Chondrocyte (in vitro differentiated cells): Measurements from ENCODE around the gene GRIK4. TPM values are rescaled to one million over a fixed set of nuclear protein-coding genes. Genes with fewer than 3 reads are reported as not detected.
"Not testable (repeated sequence)": the region's sequence is repeated elsewhere in the genome, so short reads cannot be mapped to it uniquely, and the experiment has no call there.

ENCODE experiments used
- DNase-seq: peaks from one replicate; pipeline ENCODE4 v3.0.0; 2021; ENCODE audit warnings: mixed read lengths, low spot score
- H3K27ac Mint-ChIP-seq: one replicate; pipeline ENCODE4 v1.8.0; 2021; ENCODE audit warnings: mild to moderate bottlenecking, moderate library complexity, mixed read lengths; ENCODE audit not compliant: unreplicated experiment
- H3K27me3 Mint-ChIP-seq: 2 replicates; pipeline ENCODE4 v1.8.0; 2021; ENCODE audit warnings: low read depth, mixed read lengths
- H3K36me3 Mint-ChIP-seq: 2 replicates; pipeline ENCODE4 v1.8.0; 2021; ENCODE audit warnings: low read depth, mixed read lengths
- H3K4me1 Mint-ChIP-seq: 2 replicates; pipeline ENCODE4 v1.8.0; 2021; ENCODE audit warnings: low read depth, mild to moderate bottlenecking, mixed read lengths
- H3K4me3 Mint-ChIP-seq: one replicate; pipeline ENCODE4 v1.8.0; 2021; ENCODE audit warnings: mild to moderate bottlenecking, moderate library complexity, mixed read lengths; ENCODE audit not compliant: unreplicated experiment
- H3K9me3 Mint-ChIP-seq: 2 replicates; pipeline ENCODE4 v1.8.0; 2021; ENCODE audit warnings: low read depth, mixed read lengths
- CTCF ChIP-seq: fragments of 200-600 bp; sonication (generic); IDR thresholded peaks from 2 replicates; pipeline ENCODE4 v1.5.0; 2021; ENCODE audit warnings: antibody characterized with exemption, mild to moderate bottlenecking, moderate library complexity
- total RNA-seq: library from RNA; stranded (reverse); gene quantifications from 3 replicates; pipeline ENCODE4 v1.2.1, GENCODE V29; 2021

Gene GRIK4
- total RNA-seq, 1 donor from 2014 or later, result 0.37 TPM

GRCh38 chr11:121018746-121019145 is 507.2 kb downstream of the GRIK4 start:
- Mint-ChIP-seq H3K4me3 (no peak overlapping the region), H3K27ac (no peak overlapping the region), H3K9me3 (no peaks in the 10 kb centered on the region), H3K27me3 (peaks cover 22% of the 10 kb centered on the region), H3K4me1 (peaks cover 5% of the 10 kb centered on the region), H3K36me3 (no peaks in the 10 kb centered on the region)
- TF ChIP-seq CTCF, result no peak
- DNase-seq, result no peak

- H3K4me3 Mint-ChIP-seq, H3K9me3 Mint-ChIP-seq, H3K36me3 Mint-ChIP-seq, H3K27ac Mint-ChIP-seq, DNase-seq: not testable (repeated sequence)
- H3K27me3 Mint-ChIP-seq, result peaks cover 17% of the 10 kb centered on the region
- peaks cover 21% of the 10 kb centered on the region for H3K4me1 Mint-ChIP-seq
Observed at GRCh38 chr11:121021718-121022117, 510.2 kb downstream of the GRIK4 start.

- Mint-ChIP-seq H3K4me3 (peak within 1 kb of the TSS; percentile 86), H3K27ac (peak within 1 kb of the TSS; percentile 76), H3K27me3 (peaks cover 4% of the 10 kb centered on the region), H3K9me3 (no peaks in the 10 kb centered on the region), H3K4me1 (peaks cover 21% of the 10 kb centered on the region), H3K36me3 (no peaks in the 10 kb centered on the region)
- DNase-seq, result peak; percentile 96
- no peak for TF ChIP-seq CTCF
Observed at GRCh38 chr11:121023848-121024751, 512.6 kb downstream of the GRIK4 start, which contains the start of gene TBCEL. Gene TBCEL, plus strand, starts transcription at chr11:121024102. Its CDS starts 21,589 bp downstream, at chr11:121045691.

- DNase-seq, result no peak
- Mint-ChIP-seq H3K36me3 (no peaks in the 10 kb centered on the region), H3K27me3 (peaks cover 2% of the 10 kb centered on the region), H3K4me3 (peak overlapping the region; percentile 86), H3K4me1 (peaks cover 21% of the 10 kb centered on the region), H3K27ac (peak overlapping the region; percentile 76), H3K9me3 (no peaks in the 10 kb centered on the region)
- TF ChIP-seq CTCF, result no peak
Observed at GRCh38 chr11:121024989-121025388, 513.4 kb downstream of the GRIK4 start.

GRCh38 chr11:121029153-121029552 is 517.6 kb downstream of the GRIK4 start:
- peaks cover 15% of the 10 kb centered on the region for H3K4me1 Mint-ChIP-seq

More at GRCh38 chr11:121029153-121029552, 517.6 kb downstream of the GRIK4 start:
- Mint-ChIP-seq H3K9me3 (no peaks in the 10 kb centered on the region), H3K27ac (no peak overlapping the region), H3K27me3 (no peaks in the 10 kb centered on the region), H3K4me3 (no peak overlapping the region), H3K36me3 (no peaks in the 10 kb centered on the region)
- DNase-seq, result no peak
- TF ChIP-seq CTCF, result no peak
